Vagina (tissue), 2 donors: ENCODE results near the gene COPA. TPM values are rescaled to one million over a fixed set of nuclear protein-coding genes. Genes with fewer than 3 reads are reported as not detected.

Experiments
- DNase-seq, 2 donors: peaks; one replicate each; pipeline ENCODE4 v3.0.0-alpha.2; 2017; ENCODE audit errors: extremely low spot score in 2 of 2
- H3K27ac ChIP-seq: fragments of 200-600 bp; sonication (generic); one replicate; pipeline ENCODE4 v1.5.1; 2019
- H3K27me3 ChIP-seq: fragments of 200-600 bp; sonication (generic); one replicate; pipeline ENCODE4 v1.5.1; 2019
- H3K36me3 ChIP-seq, 2 donors: fragments of 200-600 bp; sonication (generic); one replicate each; pipeline ENCODE4 v1.5.1; 2017 to 2019
- H3K4me1 ChIP-seq: fragments of 200-600 bp; sonication (generic); one replicate; pipeline ENCODE4 v1.5.1; 2019
- H3K4me3 ChIP-seq, 2 donors: fragments of 200-600 bp; sonication (generic); 1 replicate in 1 of 2; 2 replicates in 1 of 2; pipeline ENCODE4 v1.5.1; 2016 to 2019
- H3K9me3 ChIP-seq: fragments of 200-600 bp; sonication (generic); one replicate; pipeline ENCODE4 v1.5.1; 2019
- CTCF ChIP-seq, 3 experiments: fragments of 450-650 bp in 2 of 3; fragments of 200-600 bp in 1 of 3; sonication (generic) in 1 of 3; IDR thresholded peaks; one replicate each; pipeline ENCODE4 v1.5.1; 2017 to 2019; ENCODE audit warnings: antibody characterized with exemption in 3 of 3, mild to moderate bottlenecking in 2 of 3, moderate library complexity in 2 of 3
- POLR2A ChIP-seq, 2 donors: fragments of 450-650 bp; IDR thresholded peaks; one replicate each; pipeline ENCODE4 v1.6.1; 2017; ENCODE audit warnings: antibody characterized with exemption in 2 of 2, mild to moderate bottlenecking in 2 of 2, moderate library complexity in 2 of 2
- POLR2AphosphoS5 ChIP-seq, 2 donors: sonication (generic); formaldehyde crosslinking; IDR thresholded peaks; one replicate each; pipeline ENCODE4 v1.9.0; 2017; ENCODE audit warnings: antibody characterized with exemption in 2 of 2, mild to moderate bottlenecking in 2 of 2, low read depth in 1 of 2; ENCODE audit not compliant: insufficient read depth in 1 of 2
- intact Hi-C: fragments of 100-400 bp; cut with DNase I; formaldehyde crosslinking; loops from one replicate; pipeline ENCODE4 v1.15.1; 2023
- total RNA-seq: library from RNA; depleted of rRNA; stranded (reverse); fragments of >200 nt; gene quantifications from one replicate; pipeline ENCODE4 v1.2.3, GENCODE V29; 2016

The COPA gene
- total RNA-seq, 1 donor from 2014 or later = 106 TPM

GRCh38 chr1:160264795-160265307, 78.2 kb downstream of the COPA start:
- H3K9me3 ChIP-seq = no peaks in the 10 kb centered on the region
- H3K4me3 ChIP-seq = no peak overlapping the region
- H3K4me1 ChIP-seq = peaks cover 20% of the 10 kb centered on the region
- intact Hi-C loops = no loop called here
- no peak for TF ChIP-seq POLR2A (IDR thresholded peaks at IDR 0.05)
- no peak for TF ChIP-seq POLR2AphosphoS5 (IDR thresholded peaks at IDR 0.05; ENCODE audit: insufficient read depth in 1 of 2, low read depth in 1 of 2)
- no peak for TF ChIP-seq CTCF (IDR thresholded peaks at IDR 0.05)
- no peak for DNase-seq
- H3K36me3 ChIP-seq = no peaks in the 10 kb centered on the region
- no peak overlapping the region for H3K27ac ChIP-seq
- no peaks in the 10 kb centered on the region for H3K27me3 ChIP-seq

DNA sequence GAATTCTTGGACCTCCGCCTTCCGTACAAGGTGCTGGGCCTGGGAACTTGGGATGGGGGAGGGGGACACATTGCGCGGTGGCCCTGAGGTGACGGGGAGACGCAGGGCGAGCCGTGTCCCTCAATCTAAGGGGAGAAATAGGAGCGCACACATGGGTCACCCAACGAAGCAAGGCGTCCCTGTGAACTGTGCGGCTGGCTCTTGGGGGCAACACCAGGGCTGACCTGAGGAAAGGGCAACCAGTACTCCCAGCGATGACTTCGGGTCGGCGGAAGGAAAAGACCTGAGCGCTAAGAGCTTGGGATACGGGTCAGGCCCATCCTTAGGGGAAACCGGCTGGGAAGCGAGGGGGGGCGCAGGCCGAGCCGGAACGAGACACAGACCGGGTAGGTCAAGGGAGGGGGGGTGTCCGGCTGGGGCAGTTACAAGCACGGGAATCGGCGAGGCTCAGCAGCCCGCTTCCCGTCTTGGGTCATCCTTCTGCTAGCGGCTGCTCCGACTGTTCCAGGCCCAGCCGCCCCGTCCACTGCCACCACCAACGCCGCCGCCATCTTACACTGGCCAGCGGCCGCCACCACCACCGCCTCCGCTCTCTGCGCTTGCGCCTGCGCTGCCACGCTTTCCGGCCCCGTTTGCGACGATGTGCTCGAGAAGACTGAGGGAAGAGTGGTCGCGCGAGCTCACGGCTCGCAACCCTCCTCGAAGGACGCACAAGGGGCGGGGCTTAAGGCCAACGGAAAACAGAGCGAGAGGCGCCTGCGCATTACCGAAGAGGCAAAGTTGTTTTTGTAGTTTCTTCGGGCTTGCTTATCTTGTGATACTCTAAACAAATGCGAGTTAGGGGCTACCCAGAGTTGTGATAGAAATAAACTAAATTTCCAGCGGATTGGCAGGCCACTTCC, 80.9 kb downstream of the COPA start, which contains the start of gene DCAF8:
Gene DCAF8 (minus strand): TSS at position 657 of the 902 bp plus-strand sequence. CDS start 18,541 bp downstream, outside the sequence.
- intact Hi-C loops = no loop called here
- Histone ChIP-seq H3K4me1 (peaks cover 35% of the 10 kb centered on the region), H3K9me3 (no peaks in the 10 kb centered on the region), H3K4me3 (peak within 1 kb of the TSS; percentile 61 to 67), H3K27ac (peak within 1 kb of the TSS; percentile 94), H3K27me3 (no peaks in the 10 kb centered on the region), H3K36me3 (no peaks in the 10 kb centered on the region)
- DNase-seq = peak in 1 of 2 donors; percentile 95
- peak in 1 of 2 donors; percentile 92 for TF ChIP-seq POLR2A (IDR thresholded peaks at IDR 0.05)
- peak; percentile 97 to 98 for TF ChIP-seq POLR2AphosphoS5 (IDR thresholded peaks at IDR 0.05; ENCODE audit: insufficient read depth in 1 of 2, low read depth in 1 of 2)
- no peak for TF ChIP-seq CTCF (IDR thresholded peaks at IDR 0.05)

DNA sequence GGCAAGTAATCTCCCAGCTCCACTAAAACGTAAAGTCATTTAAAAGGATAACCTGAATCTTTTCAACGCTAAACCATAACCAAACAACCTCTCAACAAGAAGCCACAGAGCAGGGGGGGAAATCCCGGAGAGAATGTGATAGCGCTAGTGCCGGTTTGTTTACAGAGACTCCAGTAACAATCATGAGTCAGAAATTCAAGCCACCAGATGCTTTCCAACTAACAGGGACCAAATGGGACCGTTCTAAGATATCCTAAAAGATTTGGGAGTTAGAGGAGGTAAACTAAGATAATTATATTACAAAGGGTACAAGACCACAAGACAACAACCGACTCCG, 81.5 kb downstream of the COPA start:
- H3K4me3 ChIP-seq = peak overlapping the region; percentile 61 to 67
- H3K36me3 ChIP-seq = no peaks in the 10 kb centered on the region
- H3K9me3 ChIP-seq = no peaks in the 10 kb centered on the region
- no peak for DNase-seq
- H3K4me1 ChIP-seq = peaks cover 42% of the 10 kb centered on the region
- no peaks in the 10 kb centered on the region for H3K27me3 ChIP-seq
- intact Hi-C loops = no loop called here
- peak overlapping the region; percentile 94 for H3K27ac ChIP-seq
- TF ChIP-seq POLR2AphosphoS5 (IDR thresholded peaks at IDR 0.05; ENCODE audit: insufficient read depth in 1 of 2, low read depth in 1 of 2) (peak in 1 of 2 donors; percentile 15), CTCF (IDR thresholded peaks at IDR 0.05) (no peak), POLR2A (IDR thresholded peaks at IDR 0.05) (no peak)

GRCh38 chr1:160260406-160261382, 82.4 kb downstream of the COPA start:
- intact Hi-C loops = no loop called here
- peaks cover 48% of the 10 kb centered on the region for H3K4me1 ChIP-seq
- H3K9me3 ChIP-seq = no peaks in the 10 kb centered on the region
- peak overlapping the region; percentile 94 for H3K27ac ChIP-seq
- no peak for DNase-seq
- H3K4me3 ChIP-seq = peak overlapping the region; percentile 61 to 67
- TF ChIP-seq POLR2A (IDR thresholded peaks at IDR 0.05) (no peak), CTCF (IDR thresholded peaks at IDR 0.05) (no peak), POLR2AphosphoS5 (IDR thresholded peaks at IDR 0.05; ENCODE audit: insufficient read depth in 1 of 2, low read depth in 1 of 2) (no peak)
- H3K27me3 ChIP-seq = no peaks in the 10 kb centered on the region
- no peaks in the 10 kb centered on the region for H3K36me3 ChIP-seq
